GM18868 (cell line): ENCODE measurements around the gene SULT1A2.
"Not testable (repeated sequence)": the region's sequence is repeated elsewhere in the genome, so short reads cannot be mapped to it uniquely, and the experiment has no call there.

Experiments
- ATAC-seq: cut with Tn5 transposase; IDR thresholded peaks from one replicate; pipeline ENCODE4 v1.9.1; 2021; ENCODE audit warnings: mild to moderate bottlenecking, moderate library complexity; ENCODE audit not compliant: unreplicated experiment

SULT1A2 gene

GRCh38 chr16:28596840-28597691 is at the start of gene SULT1A2:
Gene SULT1A2, minus strand, starts transcription at chr16:28597050. Its CDS starts 1,120 bp downstream, at chr16:28595930.
- no peak for ATAC-seq

- not testable (repeated sequence) for ATAC-seq
Observed at GRCh38 chr16:28639959-28640358, 43.1 kb upstream of the SULT1A2 start.

- ATAC-seq: not testable (repeated sequence)
Observed at GRCh38 chr16:28638359-28638758, 41.5 kb upstream of the SULT1A2 start.

GRCh38 chr16:28637765-28638164 is 40.9 kb upstream of the SULT1A2 start, which contains the start of gene NPIPB8:
Gene NPIPB8, plus strand, starts transcription at chr16:28638065. Its CDS starts 296 bp downstream, at chr16:28638361.
- not testable (repeated sequence) for ATAC-seq

- not testable (repeated sequence) for ATAC-seq
Observed at GRCh38 chr16:28636093-28636823, 39.4 kb upstream of the SULT1A2 start.

- ATAC-seq: not testable (repeated sequence)
Observed at GRCh38 chr16:28630905-28631304, 34.1 kb upstream of the SULT1A2 start.

- ATAC-seq: no peak
Observed at GRCh38 chr16:28623172-28623711, 26.4 kb upstream of the SULT1A2 start.

- not testable (repeated sequence) for ATAC-seq
Observed at GRCh38 chr16:28622532-28623171, 25.8 kb upstream of the SULT1A2 start.

GRCh38 chr16:28621481-28622155 is 24.8 kb upstream of the SULT1A2 start:
- ATAC-seq: no peak

- ATAC-seq: not testable (repeated sequence)
Observed at GRCh38 chr16:28620316-28620715, 23.5 kb upstream of the SULT1A2 start.

- ATAC-seq: no peak
Observed at GRCh38 chr16:28617874-28618273, 21.0 kb upstream of the SULT1A2 start.

- ATAC-seq: no peak
Observed at GRCh38 chr16:28616636-28617035, 19.8 kb upstream of the SULT1A2 start.

GRCh38 chr16:28616224-28616577 is 19.4 kb upstream of the SULT1A2 start:
- ATAC-seq: not testable (repeated sequence)

GRCh38 chr16:28615486-28616223 is 18.8 kb upstream of the SULT1A2 start:
- ATAC-seq: not testable (repeated sequence)

GRCh38 chr16:28614561-28614960 is 17.7 kb upstream of the SULT1A2 start:
- ATAC-seq: not testable (repeated sequence)

- not testable (repeated sequence) for ATAC-seq
Observed at GRCh38 chr16:28613912-28614311, 17.1 kb upstream of the SULT1A2 start.

- peak; percentile 69 for ATAC-seq
Observed at GRCh38 chr16:28612359-28613280, 15.8 kb upstream of the SULT1A2 start.

- ATAC-seq: no peak
Observed at GRCh38 chr16:28610595-28611191, 13.8 kb upstream of the SULT1A2 start.
